ENCODE results near the gene BRIP1.

BRIP1 gene

DNA sequence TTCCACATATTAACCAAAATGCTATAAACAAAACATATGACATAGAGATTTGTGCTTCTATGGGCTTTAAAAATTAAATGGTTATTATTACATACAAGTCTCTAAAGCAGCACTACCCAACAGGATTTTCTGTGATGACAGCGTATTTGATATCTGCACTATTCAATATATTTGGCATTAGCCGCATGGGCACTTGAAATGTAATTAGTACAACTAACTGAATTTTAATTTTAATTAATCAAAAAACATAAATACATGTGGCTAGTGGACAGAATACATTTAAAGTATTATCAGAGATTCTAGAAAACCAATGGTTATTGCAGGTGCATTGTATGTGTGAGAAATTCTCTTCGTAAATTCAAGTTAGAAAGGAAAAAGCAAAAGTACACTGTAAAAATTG is 45.9 kb downstream of the BRIP1 start:
- Histone ChIP-seq H3K4me1 (ENCODE audit: control insufficient read depth, insufficient read depth, low read length, poor library complexity, severe bottlenecking) (no peaks in the 10 kb centered on the region), H3K36me3 (ENCODE audit: control insufficient read depth, insufficient read depth, low read length) (peaks cover 5% of the 10 kb centered on the region), H3K27ac (ENCODE audit: low read depth, low read length, severe bottlenecking) (no peak overlapping the region), H3K4me3 (ENCODE audit: extremely low read depth, insufficient read depth, low read length, poor library complexity, severe bottlenecking) (no peak overlapping the region), H3K9me3 (ENCODE audit: control insufficient read depth, low read length) (peaks cover 3% of the 10 kb centered on the region)
- 100% methylated on average over 1 of the region's 3 CpGs; no CpG with 5 or more reads in 1 of the 2 experiments for WGBS, 2 experiments (ENCODE audit: insufficient coverage in 2 of 2)

DNA sequence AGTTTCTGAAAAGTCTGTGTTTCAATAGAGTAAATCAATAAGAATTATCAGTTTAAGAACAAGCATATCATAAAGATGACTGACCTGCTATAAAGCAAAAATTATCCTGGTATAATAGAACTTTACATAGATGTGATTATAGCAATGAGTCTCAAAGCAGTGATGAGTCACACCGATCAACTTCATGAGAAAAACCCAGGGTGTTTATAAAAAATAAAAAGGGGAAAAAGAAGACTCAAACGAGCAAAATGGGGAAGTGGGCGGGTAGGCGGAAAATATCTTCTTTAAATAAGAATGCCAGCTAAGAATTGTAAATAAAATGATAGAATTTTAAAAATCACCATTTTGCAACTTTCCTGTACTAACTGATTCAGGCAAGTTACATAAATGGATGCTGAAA is 46.8 kb downstream of the BRIP1 start:
- Histone ChIP-seq H3K27ac (ENCODE audit: low read depth, low read length, severe bottlenecking) (no peak overlapping the region), H3K4me1 (ENCODE audit: control insufficient read depth, insufficient read depth, low read length, poor library complexity, severe bottlenecking) (no peaks in the 10 kb centered on the region), H3K4me3 (ENCODE audit: extremely low read depth, insufficient read depth, low read length, poor library complexity, severe bottlenecking) (no peak overlapping the region), H3K9me3 (ENCODE audit: control insufficient read depth, low read length) (peaks cover 3% of the 10 kb centered on the region), H3K36me3 (ENCODE audit: control insufficient read depth, insufficient read depth, low read length) (peaks cover 4% of the 10 kb centered on the region)
- 100% methylated on average over 1 of the region's 4 CpGs for WGBS, 2 experiments (ENCODE audit: insufficient coverage in 2 of 2)

DNA sequence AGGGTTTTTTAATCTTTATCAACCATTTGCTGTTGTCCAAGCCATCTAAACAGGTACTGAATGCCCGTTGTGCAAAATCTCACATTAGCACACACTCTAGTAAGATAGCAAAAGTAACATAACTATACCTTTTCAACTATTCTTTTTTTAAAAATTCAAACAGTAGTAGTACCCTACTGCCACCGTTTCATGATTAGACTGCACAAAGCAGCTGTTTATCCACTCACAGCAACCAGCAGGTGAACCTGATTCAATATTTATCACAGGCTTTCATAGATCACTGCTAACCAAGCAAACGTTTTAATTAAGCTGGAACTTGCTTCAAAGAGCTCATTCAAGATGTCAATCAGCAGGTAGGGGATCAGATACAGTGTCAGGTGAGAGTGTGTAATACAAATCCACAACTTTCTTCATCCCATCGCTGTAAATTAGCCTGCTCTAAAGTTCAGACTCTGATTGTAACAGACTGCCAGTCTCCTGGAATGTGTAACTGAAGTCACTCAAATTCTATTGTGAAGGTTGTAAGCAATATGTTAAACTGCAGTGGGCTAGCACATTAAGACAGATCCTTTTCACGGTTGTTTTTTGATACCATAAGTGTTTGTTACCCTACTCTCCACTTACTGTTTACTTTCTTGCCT is 47.3 kb downstream of the BRIP1 start:
- Histone ChIP-seq H3K4me3 (ENCODE audit: extremely low read depth, insufficient read depth, low read length, poor library complexity, severe bottlenecking) (no peak overlapping the region), H3K4me1 (ENCODE audit: control insufficient read depth, insufficient read depth, low read length, poor library complexity, severe bottlenecking) (no peaks in the 10 kb centered on the region), H3K36me3 (ENCODE audit: control insufficient read depth, insufficient read depth, low read length) (peaks cover 5% of the 10 kb centered on the region), H3K27ac (ENCODE audit: low read depth, low read length, severe bottlenecking) (no peak overlapping the region), H3K9me3 (ENCODE audit: control insufficient read depth, low read length) (peaks cover under 1% of the 10 kb centered on the region)
- 84 to 96% methylated on average over 2 of the region's 5 CpGs for WGBS, 2 experiments (ENCODE audit: insufficient coverage in 2 of 2)

DNA sequence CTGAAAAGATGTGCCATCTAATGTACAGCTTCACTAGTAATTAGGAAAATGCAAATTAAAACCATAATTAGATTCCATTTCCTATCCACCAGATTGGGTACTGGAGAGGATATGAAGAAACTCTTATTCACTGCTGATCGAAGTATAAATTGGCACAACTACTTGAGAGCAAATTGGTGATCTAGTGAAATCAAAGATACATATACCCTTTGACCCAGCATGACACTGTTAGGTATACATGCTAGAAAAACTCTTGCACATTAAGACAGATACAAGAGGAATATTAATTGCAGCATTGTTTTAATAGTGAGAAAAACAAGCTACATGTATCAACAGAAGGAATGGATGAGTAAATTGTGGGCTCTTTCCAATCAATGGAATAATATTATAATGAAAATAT is 48.8 kb downstream of the BRIP1 start:
- no peak overlapping the region for H3K27ac ChIP-seq (ENCODE audit: low read depth, low read length, severe bottlenecking)
- WGBS, 2 experiments (ENCODE audit: insufficient coverage in 2 of 2) = no CpG with 5 or more reads among the region's 1 CpG
- H3K36me3 ChIP-seq (ENCODE audit: control insufficient read depth, insufficient read depth, low read length) = peaks cover 5% of the 10 kb centered on the region
- H3K4me3 ChIP-seq (ENCODE audit: extremely low read depth, insufficient read depth, low read length, poor library complexity, severe bottlenecking) = no peak overlapping the region
- no peaks in the 10 kb centered on the region for H3K4me1 ChIP-seq (ENCODE audit: control insufficient read depth, insufficient read depth, low read length, poor library complexity, severe bottlenecking)
- H3K9me3 ChIP-seq (ENCODE audit: control insufficient read depth, low read length) = no peaks in the 10 kb centered on the region

DNA sequence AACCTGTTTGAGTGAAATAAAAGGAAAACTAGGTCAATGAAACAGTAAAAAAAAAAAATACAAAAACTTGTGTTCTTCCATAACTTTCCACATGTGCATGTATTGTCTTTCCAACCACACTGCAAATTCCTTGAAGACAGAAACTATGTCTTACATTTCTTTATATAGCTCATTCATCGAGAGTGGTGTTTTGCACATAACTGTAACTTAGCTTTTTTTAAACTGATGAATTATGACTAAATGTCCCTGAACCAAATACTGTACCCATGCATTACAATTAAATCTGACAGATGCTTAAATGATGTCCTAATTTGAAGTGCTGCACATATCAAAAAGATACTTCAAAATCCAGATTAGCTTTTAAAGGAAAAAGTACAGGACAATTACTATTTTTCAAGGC is 50.1 kb downstream of the BRIP1 start:
- H3K4me1 ChIP-seq (ENCODE audit: control insufficient read depth, insufficient read depth, low read length, poor library complexity, severe bottlenecking) = no peaks in the 10 kb centered on the region
- peaks cover 5% of the 10 kb centered on the region for H3K36me3 ChIP-seq (ENCODE audit: control insufficient read depth, insufficient read depth, low read length)
- H3K4me3 ChIP-seq (ENCODE audit: extremely low read depth, insufficient read depth, low read length, poor library complexity, severe bottlenecking) = no peak overlapping the region
- H3K9me3 ChIP-seq (ENCODE audit: control insufficient read depth, low read length) = no peaks in the 10 kb centered on the region
- no peak overlapping the region for H3K27ac ChIP-seq (ENCODE audit: low read depth, low read length, severe bottlenecking)
- WGBS, 2 experiments (ENCODE audit: insufficient coverage in 2 of 2) = no CpG with 5 or more reads among the region's 1 CpG

DNA sequence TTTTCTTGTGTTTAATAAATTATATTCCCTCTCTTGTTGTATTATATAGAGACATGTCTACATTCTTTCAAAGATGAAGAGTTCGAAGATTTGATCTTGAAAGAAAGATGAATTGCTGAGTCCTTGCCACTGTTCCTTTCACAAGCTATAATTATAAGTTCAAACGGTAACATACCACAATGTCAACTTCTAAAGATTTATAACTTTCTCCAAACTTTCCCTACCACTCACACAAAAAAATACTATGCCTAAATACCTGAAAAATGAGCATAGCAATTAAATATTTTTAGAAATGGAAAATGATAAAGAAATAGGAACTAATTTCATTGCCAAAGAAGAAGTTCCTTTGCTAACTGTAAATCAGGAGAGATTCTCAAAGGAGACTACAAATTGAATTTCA is 50.6 kb downstream of the BRIP1 start:
- WGBS, 2 experiments (ENCODE audit: insufficient coverage in 2 of 2) = no CpG with 5 or more reads among the region's 2 CpGs
- Histone ChIP-seq H3K4me1 (ENCODE audit: control insufficient read depth, insufficient read depth, low read length, poor library complexity, severe bottlenecking) (no peaks in the 10 kb centered on the region), H3K9me3 (ENCODE audit: control insufficient read depth, low read length) (no peaks in the 10 kb centered on the region), H3K27ac (ENCODE audit: low read depth, low read length, severe bottlenecking) (no peak overlapping the region), H3K4me3 (ENCODE audit: extremely low read depth, insufficient read depth, low read length, poor library complexity, severe bottlenecking) (no peak overlapping the region), H3K36me3 (ENCODE audit: control insufficient read depth, insufficient read depth, low read length) (peaks cover 5% of the 10 kb centered on the region)

DNA sequence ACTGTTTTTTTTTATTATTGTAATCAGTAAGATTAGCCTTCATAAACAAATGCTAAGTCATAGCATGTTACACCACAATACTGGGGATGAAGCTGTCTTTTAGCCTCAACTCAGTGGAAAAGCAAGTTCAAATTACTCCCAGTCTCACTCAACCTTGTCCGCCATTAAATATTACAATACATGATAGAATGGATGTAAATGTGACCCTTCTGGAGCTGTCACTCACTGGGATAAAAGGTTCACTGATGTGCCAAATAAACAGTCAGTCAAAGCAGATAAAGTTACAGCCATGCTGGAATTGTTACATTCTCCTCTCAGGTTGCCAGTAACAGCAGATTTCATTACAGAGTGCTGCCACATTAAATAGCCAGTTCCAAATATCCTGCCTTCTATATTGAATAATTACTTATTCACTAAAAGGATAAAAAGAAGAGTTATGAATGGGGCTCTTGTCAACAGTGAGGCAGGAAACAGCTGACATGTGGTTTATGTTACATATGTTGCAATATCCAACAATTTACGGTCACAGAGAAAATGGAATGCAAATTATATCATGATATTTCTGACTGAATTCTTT is 53.4 kb downstream of the BRIP1 start:
- Histone ChIP-seq H3K27ac (ENCODE audit: low read depth, low read length, severe bottlenecking) (no peak overlapping the region), H3K4me1 (ENCODE audit: control insufficient read depth, insufficient read depth, low read length, poor library complexity, severe bottlenecking) (peaks cover 4% of the 10 kb centered on the region), H3K36me3 (ENCODE audit: control insufficient read depth, insufficient read depth, low read length) (peaks cover 5% of the 10 kb centered on the region), H3K9me3 (ENCODE audit: control insufficient read depth, low read length) (no peaks in the 10 kb centered on the region), H3K4me3 (ENCODE audit: extremely low read depth, insufficient read depth, low read length, poor library complexity, severe bottlenecking) (no peak overlapping the region)
- WGBS, 2 experiments (ENCODE audit: insufficient coverage in 2 of 2) = no CpG with 5 or more reads among the region's 2 CpGs

DNA sequence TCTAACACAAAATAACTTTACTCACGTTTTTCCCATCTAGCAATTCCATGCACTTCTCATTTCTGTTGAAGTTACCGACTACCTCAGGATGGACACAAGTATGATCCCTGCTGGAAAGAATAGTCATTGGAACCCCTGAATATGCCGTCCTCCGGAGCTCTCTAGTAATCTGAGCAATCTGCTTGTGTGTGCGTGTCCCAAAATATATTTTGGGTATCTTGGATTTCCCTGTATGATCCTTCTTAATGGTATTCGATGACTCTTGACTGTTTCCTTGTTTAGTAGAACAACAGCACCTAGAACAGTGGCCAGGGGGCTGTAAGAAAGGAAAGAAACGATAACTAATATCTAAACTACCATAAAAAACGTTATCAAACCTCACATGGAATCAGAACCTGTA is 54.9 kb downstream of the BRIP1 start:
- H3K36me3 ChIP-seq (ENCODE audit: control insufficient read depth, insufficient read depth, low read length) = peaks cover 5% of the 10 kb centered on the region
- no peaks in the 10 kb centered on the region for H3K9me3 ChIP-seq (ENCODE audit: control insufficient read depth, low read length)
- 88 to 95% methylated on average over 5 to 6 of the region's 8 CpGs for WGBS, 2 experiments (ENCODE audit: insufficient coverage in 2 of 2)
- H3K27ac ChIP-seq (ENCODE audit: low read depth, low read length, severe bottlenecking) = no peak overlapping the region
- H3K4me3 ChIP-seq (ENCODE audit: extremely low read depth, insufficient read depth, low read length, poor library complexity, severe bottlenecking) = no peak overlapping the region
- H3K4me1 ChIP-seq (ENCODE audit: control insufficient read depth, insufficient read depth, low read length, poor library complexity, severe bottlenecking) = peaks cover 4% of the 10 kb centered on the region

DNA sequence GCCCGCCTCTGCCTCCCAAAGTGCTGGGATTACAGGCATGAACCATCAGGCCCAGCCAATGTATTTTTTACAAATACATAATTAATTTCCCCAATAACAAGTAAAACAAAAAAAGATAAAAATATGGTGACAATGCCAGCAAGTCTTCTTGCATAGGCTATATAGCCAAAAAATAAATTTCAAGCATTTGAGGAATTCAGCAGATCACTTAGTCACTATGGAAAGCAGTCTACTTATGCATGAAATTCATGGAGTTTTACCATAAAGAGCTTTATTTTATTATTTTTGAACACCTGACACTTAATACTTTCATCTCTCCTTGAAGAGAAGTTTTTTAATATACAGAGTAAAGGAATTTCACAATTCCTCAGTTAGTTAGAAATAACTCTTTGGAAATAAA is 56.4 kb downstream of the BRIP1 start:
- 100% methylated on average over 1 of the region's 1 CpG; no CpG with 5 or more reads in 1 of the 2 experiments for WGBS, 2 experiments (ENCODE audit: insufficient coverage in 2 of 2)
- Histone ChIP-seq H3K9me3 (ENCODE audit: control insufficient read depth, low read length) (no peaks in the 10 kb centered on the region), H3K4me1 (ENCODE audit: control insufficient read depth, insufficient read depth, low read length, poor library complexity, severe bottlenecking) (peaks cover 4% of the 10 kb centered on the region), H3K27ac (ENCODE audit: low read depth, low read length, severe bottlenecking) (no peak overlapping the region), H3K36me3 (ENCODE audit: control insufficient read depth, insufficient read depth, low read length) (peaks cover 5% of the 10 kb centered on the region), H3K4me3 (ENCODE audit: extremely low read depth, insufficient read depth, low read length, poor library complexity, severe bottlenecking) (no peak overlapping the region)

DNA sequence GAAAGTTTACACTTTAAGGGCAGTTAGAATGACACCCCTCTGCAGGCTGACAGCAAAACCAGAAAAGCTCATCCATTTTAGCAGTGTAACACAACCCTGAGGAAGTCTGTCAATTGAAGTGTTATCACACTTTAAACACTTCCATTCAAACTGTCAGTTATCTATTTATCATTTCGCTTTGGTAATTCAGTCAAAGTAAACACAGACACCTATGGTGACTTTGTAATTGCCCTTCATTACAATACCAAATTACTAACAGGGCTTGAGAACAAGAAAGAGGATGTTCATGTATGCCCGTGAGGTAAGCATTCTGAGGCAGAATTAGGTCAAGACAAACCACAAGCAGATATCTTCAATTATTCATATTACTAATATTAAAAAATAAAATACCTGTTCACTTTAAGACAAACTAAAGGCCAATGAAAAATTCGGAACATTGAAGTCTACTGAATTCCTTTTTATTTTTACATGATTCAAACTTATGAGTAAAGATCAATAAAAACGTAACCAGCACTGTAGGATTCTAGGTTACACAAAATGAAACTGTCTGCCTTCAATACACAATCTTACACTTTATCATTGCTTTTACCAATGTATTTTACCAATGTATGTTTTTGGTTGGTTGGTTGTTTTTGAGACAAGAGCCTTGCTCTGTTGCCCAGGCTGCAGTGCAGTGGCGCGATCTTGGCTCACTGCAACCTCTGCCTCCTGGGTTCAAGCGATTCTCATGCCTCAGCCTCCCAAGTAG is 57.1 kb downstream of the BRIP1 start:
- Histone ChIP-seq H3K4me3 (ENCODE audit: extremely low read depth, insufficient read depth, low read length, poor library complexity, severe bottlenecking) (no peak overlapping the region), H3K9me3 (ENCODE audit: control insufficient read depth, low read length) (no peaks in the 10 kb centered on the region), H3K4me1 (ENCODE audit: control insufficient read depth, insufficient read depth, low read length, poor library complexity, severe bottlenecking) (peaks cover 4% of the 10 kb centered on the region), H3K27ac (ENCODE audit: low read depth, low read length, severe bottlenecking) (no peak overlapping the region), H3K36me3 (ENCODE audit: control insufficient read depth, insufficient read depth, low read length) (peaks cover 1% of the 10 kb centered on the region)
- whole genome bisulfite sequencing, 2 experiments (ENCODE audit: insufficient coverage in 2 of 2) = 87 to 100% methylated on average over 3 to 5 of the region's 7 CpGs

DNA sequence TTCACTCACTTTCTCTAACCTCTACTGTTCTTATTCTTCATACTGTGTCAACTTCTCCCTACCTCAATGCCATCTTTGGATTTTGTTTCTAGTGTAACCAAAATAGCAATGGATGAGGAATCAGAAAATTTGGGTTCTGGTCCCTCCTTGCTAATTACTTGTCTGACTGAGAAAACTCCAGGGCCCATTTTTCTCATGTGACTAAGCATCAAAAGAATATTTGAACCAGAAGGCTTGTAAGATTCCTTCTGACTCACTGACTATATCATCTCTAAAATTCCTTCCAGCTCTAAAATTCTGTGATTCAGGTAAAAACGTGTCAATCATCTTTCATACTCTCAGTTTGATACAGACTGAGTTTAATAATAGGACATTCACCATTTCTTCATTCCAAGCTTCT is 57.9 kb downstream of the BRIP1 start:
- peaks cover 4% of the 10 kb centered on the region for H3K4me1 ChIP-seq (ENCODE audit: control insufficient read depth, insufficient read depth, low read length, poor library complexity, severe bottlenecking)
- WGBS, 2 experiments (ENCODE audit: insufficient coverage in 2 of 2) = no CpG with 5 or more reads among the region's 1 CpG
- H3K9me3 ChIP-seq (ENCODE audit: control insufficient read depth, low read length) = no peaks in the 10 kb centered on the region
- H3K27ac ChIP-seq (ENCODE audit: low read depth, low read length, severe bottlenecking) = no peak overlapping the region
- H3K36me3 ChIP-seq (ENCODE audit: control insufficient read depth, insufficient read depth, low read length) = no peaks in the 10 kb centered on the region
- no peak overlapping the region for H3K4me3 ChIP-seq (ENCODE audit: extremely low read depth, insufficient read depth, low read length, poor library complexity, severe bottlenecking)

Data from mesodermal cell (in vitro differentiated cells).